LoVo (cell line): Measurements from ENCODE around the gene OR1M1.

ENCODE experiments used
- DNase-seq: peaks from one replicate; pipeline ENCODE4 v3.0.0-alpha.2; 2016; ENCODE audit warnings: low spot score

OR1M1 gene

DNA sequence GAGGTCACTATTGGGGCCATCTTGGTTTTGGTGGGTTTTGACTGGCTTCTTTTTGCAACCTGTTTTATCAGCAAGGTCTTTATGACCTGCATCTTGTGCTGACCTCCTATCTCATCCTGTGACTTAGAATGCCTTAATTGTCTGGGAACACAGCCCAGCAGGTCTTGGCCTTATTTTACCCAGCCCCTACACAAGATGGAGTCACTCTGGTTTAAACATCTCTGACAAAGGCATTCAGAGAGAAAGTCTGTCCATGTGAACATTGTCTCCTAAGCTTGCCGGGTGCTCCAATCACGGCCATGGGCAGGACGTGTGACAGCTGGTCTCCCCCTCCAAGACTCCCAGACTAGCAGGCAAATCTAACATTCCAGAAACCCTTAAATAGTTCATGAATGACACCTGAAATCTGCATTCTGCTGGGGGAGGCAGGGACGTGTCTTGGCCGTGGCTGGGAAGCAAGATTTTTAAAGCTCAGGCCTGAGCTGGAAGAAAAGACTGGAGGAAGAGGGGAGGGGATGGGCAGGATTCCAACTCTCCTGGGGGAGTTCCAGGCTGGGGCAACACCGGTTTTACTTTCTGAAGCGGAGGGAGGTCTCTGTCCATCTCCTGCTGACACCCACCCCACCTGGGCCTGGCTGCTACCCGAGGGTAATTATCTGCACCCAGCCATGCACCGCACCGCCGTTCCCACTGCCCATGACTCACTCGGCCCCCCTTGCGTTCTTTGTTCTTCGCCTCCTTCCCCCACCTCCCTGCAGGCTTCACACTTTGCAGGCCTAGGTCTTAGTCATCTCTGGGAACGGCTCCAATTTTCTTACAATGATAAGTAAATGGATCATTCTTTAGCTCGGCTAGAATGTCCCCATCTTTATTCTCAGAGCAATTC lies 11.6 kb upstream of the OR1M1 start:
- peak; percentile 97 for DNase-seq

DNA sequence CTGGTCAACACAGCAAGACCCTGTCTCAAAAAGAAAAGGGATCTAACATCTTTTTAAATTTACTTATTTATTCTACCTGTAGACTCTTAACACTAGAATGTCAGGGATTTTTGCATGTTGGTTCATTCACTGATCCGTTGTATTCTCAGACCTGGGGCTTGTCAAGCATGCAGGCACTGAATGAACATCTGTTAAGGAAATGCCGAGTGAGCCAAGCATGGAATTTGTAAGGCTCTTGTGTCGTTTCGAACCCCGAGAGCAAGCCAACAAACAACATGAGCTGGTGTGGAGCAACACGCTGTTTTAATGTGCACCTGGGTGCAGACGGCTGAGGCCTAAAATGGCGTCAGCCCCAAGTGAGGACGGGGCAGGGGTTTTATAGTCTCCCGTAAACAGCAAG lies 10.0 kb upstream of the OR1M1 start:
- no peak for DNase-seq

DNA sequence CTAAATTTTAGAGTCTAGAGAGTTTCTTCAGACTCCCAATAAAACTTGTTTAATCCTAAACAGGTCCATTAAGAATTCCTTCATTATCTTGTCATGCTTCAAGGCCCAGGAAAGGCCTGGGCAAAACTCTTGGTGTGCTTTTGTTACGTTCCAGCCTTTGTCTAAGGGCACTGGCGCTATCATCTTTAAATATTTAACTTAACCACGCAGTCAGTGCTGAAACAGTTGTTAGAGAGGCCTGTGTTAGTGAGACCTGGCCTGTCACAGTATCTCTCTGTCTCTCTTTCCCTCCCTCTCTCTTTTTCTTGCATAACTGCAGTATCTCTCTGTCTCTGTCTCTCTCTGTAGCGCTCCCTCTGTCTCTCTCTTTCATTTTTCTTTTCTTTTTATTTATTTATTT lies 8.2 kb upstream of the OR1M1 start:
- no peak for DNase-seq

DNA sequence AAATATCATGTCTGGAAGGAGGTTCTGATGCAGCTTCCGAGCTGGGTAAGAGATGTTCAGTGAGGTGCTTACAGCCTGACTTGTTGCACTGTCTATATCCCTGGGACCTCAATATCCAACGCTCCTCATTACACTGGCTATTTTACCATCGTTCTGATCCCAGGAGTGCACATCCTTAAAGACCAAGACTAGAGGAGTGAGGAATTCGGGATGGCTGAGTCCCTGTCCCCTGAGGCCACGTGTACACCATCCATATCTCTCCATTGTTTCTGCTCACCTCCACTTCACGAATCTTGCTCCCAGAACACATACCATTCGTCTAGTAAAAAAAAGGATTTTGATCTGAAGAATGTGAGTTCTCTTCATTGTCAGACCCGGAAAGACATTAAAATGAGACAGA lies 20.5 kb downstream of the OR1M1 start, which contains the start of gene OR7G2:
TSS of gene OR7G2 (minus strand) at position 101 of the 400 bp plus-strand sequence. CDS start 4,232 bp downstream, outside the sequence.
- no peak for DNase-seq

DNA sequence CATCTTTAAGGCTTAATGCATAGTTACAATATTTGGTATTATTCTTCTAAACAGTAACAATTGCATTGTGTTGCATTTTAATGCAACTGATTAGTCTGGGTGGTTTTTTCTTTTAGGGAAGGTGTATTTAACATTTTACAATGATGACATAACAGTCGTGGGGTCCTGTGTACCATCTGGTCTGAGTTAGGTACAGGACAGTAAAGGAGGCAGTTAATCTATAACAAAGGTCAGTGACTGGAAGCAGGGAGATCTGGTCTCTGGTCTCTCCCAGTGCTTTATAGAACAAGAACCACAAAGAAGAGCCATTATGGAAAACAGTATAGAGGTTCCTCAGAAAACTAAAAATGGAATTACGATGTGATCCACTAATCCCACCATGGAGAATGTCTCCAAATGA lies 23.1 kb downstream of the OR1M1 start:
- DNase-seq: no peak

DNA sequence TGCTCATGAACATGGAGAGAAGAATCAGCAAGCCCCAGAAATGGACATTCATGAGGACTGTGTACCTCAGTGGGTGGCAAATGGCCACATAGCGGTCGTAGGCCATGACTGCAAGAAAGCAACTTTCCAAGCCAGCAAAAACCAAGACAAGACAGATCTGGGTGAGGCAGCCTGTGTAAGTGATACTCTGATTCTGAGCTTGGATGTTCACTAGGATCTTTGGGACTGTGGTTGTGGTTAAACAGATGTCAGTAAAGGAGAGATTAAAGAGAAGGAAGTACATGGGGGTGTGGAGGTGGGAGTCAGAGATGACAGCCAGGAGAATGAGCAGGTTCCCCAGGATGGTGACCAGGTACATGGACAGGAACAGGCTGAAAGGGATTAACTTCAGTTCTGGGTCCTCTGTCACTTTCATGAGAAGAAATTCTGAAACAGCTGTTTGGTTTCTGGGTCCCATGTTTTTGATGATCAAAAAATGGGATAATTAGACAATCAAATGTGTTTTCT lies 28.5 kb downstream of the OR1M1 start, which contains the start of gene OR7G1:
TSS of gene OR7G1 (minus strand) at position 457 of the 507 bp plus-strand sequence. CDS start at position 457, 0 bp downstream.
- no peak for DNase-seq

DNA sequence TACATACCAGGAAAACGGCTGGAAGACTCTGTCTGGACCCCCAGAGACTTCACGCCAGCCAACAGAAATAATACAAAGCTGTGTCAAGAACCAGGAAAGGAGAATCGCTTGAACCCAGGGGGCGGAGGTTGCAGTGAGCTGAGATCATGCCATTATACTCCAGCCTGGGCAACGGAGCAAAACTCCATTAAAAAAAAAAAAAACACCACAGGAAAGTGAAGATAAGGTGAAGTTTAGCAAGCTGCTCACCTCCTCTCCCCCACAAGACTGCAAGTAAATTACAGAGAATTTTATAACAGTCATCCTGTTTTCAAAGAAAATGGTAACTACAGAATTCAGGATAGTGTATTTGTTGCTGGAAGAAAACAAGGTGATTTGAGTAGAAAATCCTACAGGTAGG lies 29.7 kb downstream of the OR1M1 start:
- no peak for DNase-seq

DNA sequence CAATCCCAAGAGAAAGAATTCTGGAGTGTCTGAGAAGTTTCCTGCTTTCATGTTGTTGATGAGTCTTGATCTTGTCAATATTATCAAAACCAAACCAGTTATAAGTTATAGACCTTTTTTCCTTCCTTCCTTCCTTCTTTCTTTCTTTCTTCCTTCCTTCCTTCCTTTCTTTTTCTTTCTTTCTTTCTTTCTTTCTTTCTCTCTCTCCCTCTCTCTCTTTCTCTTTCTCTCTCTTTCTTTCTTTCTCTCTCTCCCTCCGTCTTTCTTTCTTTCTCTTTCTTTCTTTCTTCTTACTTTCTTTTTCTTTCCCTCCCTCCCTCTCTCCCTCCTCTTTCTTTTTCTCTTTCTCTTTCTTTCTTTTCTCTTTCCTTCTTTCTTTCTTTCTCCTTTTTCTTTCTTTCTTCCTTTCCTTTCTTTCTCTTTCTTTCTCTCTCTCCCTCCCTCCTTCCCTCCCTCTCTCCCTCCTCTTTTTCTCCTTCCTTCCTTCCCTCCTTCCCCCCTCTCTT lies 40.1 kb downstream of the OR1M1 start, which contains the start of gene OR7G3:
TSS of gene OR7G3 (minus strand) at position 51 of the 506 bp plus-strand sequence. CDS start at position 51, 0 bp downstream.
- no peak for DNase-seq

DNA sequence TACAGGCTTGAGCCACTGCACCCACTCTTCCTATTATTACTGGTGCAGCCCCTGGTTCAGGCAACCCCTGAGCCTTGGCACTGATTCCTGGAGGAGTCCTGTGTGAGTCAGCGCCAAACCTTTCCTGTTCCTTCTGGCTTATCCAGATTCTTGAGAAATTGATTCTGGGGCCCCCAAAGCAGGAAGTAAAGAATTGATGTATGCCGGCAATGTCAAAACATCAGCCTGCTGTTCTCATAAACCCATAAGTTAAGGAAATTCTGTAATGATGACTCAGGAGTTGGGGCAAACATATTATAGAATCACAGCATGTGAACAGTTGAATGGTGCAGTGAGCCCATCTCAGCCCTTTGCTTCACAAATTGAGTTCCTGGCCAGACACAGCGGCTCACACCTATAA lies 41.3 kb downstream of the OR1M1 start:
- peak; percentile 24 for DNase-seq

DNA sequence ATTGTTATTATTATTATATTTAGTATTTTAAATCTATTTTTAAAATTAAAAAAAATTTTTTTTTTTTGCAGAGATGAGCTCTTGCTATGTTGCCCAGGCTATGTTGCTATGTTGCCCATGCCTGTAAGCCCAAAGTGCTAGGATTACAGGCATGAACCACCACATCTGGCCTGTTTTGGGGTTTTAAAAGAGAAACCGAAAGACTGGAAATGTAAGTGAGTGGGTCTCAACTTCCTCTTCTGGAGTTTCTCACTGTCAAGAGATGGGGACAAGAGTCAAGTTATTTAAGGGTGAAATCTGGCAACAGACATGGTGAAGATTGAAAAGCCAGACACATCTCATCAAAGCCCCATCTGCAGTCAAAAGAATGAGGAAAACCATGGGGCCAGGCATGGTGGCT lies 44.1 kb downstream of the OR1M1 start:
- no peak for DNase-seq

DNA sequence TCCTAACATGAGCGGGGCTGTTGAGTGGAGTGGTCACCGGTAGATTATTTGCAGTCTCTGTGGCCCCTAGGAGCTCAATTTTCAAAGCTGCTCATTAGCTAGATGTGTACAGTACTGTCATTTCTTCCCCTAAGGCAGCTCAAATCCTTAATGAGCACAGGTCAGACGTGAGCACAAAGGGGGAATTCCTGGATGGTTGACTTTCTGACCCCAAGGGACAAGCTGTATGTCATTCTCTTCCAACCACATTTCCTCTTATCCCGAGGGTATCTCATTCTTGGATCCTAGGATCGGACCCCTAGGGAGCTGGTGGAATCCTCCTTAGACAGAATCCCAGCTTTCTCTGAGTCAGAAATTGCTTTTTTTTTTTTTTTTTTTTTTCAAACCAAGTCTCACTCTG lies 45.6 kb downstream of the OR1M1 start:
- DNase-seq: no peak

DNA sequence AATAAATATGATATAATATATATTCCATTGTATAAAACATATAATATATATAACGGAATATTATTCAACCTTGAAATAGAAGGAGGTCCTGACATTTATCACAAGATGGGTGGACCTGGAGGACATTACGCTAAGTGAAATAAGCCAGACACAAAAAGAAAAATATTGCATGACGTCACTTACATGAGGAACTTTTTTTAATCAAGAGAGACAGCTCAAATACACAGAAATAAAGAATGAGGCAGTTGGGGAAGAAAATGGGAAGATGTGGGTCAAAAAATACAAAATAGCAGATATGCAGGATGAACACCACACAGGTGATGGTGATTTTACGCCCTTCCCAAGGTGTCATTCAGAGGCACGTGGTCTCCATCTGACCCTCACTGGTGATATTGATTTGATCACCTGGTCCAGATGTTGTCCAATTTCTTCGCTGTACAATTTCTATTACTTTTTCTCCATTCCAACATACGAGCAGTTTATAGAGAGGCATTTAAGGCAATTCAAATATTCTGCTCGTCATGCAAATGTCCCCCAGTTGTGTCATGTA lies 52.8 kb downstream of the OR1M1 start:
- DNase-seq: peak; percentile 16

DNA sequence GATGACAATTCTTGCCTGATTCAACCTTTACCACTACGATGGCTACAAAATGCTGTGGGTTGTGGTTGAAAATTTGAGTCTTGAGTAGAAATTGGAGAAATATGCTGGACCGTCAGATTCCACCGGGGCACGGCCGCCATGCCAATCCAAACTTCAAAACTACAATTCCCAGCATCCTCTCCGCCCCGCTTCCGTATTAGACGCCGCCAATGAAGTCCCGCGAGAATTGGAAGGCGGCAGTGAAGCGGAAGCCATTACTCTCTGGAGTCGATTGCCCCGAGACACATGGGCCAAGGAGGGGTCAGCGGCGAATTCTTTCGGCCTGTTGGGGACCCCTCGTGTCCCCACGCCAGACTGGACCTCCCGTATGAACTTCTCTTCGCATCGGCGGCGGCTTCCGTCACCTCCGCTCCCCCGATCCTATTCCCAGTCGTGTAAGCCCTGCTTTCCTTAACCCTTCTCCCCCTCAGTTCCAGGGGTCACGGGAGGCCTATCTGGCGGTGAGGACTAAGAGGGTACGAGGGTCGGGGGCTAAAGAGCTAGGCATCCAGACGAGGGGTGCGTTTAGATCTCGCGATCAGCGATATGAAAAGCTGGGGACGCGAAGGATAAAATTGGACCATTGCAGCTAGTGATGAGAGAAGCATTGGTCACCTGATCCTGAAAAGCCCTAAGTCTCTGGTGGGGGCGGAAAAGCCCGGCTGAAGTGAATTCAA lies 53.5 kb downstream of the OR1M1 start, which contains the start of gene ZNF317:
TSS of gene ZNF317 (plus strand) at position 239 of the 716 bp plus-strand sequence. CDS start 15,620 bp downstream, outside the sequence.
- peak; percentile 95 for DNase-seq

DNA sequence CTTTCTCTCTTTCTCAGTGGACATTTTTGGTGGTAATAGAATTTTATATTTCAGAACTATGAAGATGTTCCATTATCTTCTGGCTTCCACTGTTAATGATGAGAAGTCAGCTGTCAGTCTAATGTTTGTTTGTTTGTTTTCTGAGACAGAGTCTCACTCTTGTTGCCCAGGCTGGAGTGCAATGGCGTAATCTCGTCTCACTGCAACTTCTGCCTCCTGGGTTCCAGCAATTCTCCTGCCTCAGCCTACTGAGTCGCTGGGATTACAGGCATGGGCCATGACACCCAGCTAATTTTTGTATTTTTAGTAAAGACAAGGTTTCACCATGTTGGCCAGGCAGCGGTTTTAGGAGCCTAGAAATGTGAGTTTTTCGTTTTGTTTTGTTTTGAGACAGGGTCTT lies 58.1 kb downstream of the OR1M1 start:
- DNase-seq: no peak
